GM18873 (cell line): ENCODE data around the gene GARIN1A.
"Not testable (repeated sequence)": the region's sequence is repeated elsewhere in the genome, so short reads cannot be mapped to it uniquely, and the experiment has no call there.

Source experiments
- ATAC-seq: cut with Tn5 transposase; IDR thresholded peaks from one replicate; pipeline ENCODE4 v1.9.1; 2021; ENCODE audit warnings: mild to moderate bottlenecking, moderate library complexity, moderate number of reproducible peaks; ENCODE audit not compliant: unreplicated experiment, low FRiP score

Gene GARIN1A

DNA sequence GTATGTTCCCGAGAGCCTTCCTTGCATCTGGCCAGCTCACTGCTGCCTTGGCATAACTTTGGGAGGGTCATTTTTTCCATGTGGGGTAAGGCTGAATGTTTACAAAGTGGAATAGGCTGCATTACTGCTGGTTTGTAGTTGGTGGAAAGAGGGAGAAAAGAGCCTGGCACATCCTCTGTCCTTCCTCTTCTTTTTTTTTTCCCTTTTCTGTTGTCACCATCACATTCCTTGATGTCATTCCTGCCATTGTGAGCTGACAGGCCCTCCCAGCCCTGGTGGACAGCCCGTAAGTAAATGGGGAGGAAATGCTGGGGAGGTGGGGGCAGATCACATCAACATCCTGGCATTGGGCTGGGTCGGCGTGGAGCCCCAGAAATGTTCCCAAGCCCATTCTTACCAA is at the start of gene GARIN1A:
GARIN1A (plus strand) TSS at position 301 of the 400 bp plus-strand sequence. CDS start 106 bp downstream, outside the sequence.
- no peak for ATAC-seq

- not testable (repeated sequence) for ATAC-seq
Observed at GRCh38 chr7:128627124-128627523, 45.0 kb upstream of the GARIN1A start.

GRCh38 chr7:128633915-128634314 is 38.2 kb upstream of the GARIN1A start:
- ATAC-seq, result not testable (repeated sequence)

GRCh38 chr7:128645206-128645605 is 26.9 kb upstream of the GARIN1A start:
- ATAC-seq, result not testable (repeated sequence)

DNA sequence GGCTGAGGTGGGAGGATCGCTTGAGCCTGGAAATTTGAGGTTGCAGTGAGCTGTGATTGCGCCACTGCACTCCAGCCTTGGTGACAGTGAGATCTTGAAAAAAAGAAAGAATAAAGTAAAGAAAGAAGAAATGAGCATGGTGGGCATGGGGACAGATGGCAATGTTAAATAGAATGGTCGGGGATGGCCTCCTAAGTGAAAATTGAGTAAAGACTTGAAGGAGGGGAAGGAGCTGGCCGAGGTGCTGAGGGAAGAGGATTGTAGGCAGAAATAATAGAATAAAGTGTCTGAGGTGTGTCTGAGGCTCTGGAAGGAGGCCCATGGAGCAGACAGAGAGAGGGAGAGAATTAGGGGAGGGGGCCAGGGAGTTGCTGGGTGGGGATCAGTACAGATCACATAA is 26.2 kb upstream of the GARIN1A start:
- ATAC-seq, result not testable (repeated sequence)

DNA sequence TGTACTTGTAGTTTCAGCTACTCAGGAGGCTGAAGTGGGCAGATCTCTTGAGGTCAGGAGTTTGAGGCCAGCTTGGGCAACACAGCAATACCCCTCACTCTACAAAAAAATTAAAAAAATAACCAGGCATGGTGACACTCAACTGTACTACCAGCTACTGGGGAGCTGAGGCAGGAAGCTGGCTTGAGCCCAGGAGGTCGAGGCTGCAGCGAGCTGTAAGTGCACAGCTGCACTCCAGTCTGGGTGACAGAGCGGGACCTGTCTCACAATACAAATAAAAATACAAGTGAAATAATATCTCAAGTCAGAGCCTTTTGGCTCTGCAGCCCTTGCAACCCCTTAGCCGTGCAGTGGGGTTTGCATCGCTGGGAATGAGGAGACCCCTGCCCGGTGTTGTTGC is 25.2 kb upstream of the GARIN1A start:
- not testable (repeated sequence) for ATAC-seq

GRCh38 chr7:128651096-128651495 is 21.0 kb upstream of the GARIN1A start:
- not testable (repeated sequence) for ATAC-seq

DNA sequence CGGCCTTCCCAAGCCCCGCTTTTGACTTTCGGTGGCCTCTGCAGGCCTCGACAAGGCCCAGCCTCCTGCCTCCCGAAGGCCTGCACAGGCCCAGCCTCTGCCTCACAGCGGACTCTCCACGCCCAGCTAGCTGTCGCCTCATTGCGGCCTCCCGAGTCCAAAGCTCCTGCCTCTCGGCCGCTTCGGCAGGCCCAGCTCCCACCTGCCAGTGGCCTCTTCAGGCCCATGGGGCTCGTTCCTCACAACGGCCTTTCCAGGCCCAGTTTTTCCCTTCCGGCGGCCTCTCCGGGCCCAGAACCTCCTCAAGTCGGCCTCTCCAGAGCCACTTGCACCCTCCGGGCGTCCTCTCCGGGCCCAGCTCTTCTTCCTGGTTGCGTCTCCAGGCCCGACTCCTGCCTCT is 19.5 kb upstream of the GARIN1A start:
- not testable (repeated sequence) for ATAC-seq

GRCh38 chr7:128653197-128653596 is 18.9 kb upstream of the GARIN1A start:
- not testable (repeated sequence) for ATAC-seq

- not testable (repeated sequence) for ATAC-seq
Observed at GRCh38 chr7:128654080-128654479, 18.0 kb upstream of the GARIN1A start.

DNA sequence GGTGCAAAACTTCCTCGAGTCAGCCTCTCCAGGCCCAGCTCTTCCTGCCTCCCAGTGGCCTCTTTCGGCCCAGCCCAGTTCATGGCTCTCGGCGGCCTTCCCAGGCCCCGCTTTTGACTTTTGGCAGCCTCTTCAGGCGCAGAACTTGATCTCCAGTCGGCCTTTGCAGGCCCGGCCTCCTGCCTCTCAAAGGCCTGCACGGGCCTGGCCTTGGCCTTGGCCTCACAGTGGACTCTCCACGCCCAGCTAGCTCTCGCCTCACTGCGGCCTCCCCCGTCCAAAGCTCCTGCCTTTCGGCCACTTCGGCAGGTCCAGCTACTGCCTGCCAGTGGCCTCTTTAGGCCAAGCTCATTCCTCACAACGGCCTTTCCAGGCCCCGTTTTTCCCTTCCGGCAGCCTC is 17.6 kb upstream of the GARIN1A start:
- ATAC-seq, result not testable (repeated sequence)

DNA sequence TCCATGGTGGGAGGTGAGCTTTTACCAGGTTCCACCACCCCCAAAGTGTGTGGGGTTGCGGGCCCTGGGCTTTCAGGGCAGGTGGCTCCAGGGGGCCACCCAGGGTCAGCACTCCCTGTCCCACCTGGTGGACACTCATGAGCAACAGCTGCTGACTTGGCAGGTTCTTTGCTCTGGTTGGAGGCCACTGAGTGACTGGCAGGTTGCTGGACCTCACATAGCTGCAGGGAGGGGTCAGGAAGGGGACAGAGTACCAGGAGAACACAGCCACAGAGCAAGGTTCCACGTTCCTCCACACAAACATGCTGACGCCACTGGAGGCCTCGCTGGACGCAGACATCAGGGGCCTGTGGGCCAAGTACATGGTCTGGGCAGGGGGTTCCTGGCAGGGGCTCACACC is 13.7 kb upstream of the GARIN1A start:
- ATAC-seq, result not testable (repeated sequence)

DNA sequence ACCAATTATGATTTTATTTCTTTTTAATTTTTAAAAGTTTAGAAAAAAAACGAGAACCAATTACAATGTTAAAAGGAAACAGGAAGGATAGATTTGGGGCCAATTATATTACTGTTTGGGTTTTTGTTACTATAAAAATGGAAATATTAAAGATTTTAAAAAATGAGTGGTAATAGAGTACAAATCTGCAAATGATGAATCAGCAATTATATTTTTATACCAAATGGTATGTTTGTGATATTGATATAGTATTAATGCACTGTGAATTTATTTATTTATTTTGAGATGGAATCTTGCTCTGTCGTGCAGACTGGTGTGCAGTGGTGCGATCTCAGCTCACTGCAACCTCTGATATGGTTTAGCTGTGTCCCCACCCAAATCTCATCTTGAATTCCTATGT is 11.5 kb upstream of the GARIN1A start:
- ATAC-seq, result no peak

DNA sequence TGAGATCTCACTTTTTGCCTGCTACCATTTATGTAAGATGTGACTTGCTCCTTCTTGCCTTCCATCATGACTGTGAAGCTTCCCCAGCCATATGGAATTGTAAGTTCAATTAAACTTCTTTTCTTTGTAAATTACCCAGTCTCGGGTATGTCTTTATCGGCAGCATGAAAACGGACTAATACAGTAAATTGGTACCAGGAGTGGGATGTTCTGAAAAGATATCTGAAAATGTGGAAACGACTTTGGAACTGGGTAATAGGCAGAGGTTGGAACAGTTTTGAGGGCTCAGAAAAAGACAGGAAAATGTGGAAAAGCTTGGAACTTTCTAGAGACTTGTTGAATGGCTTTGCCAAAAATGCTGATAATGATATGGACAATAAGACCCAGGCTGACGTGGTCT is 10.6 kb upstream of the GARIN1A start:
- ATAC-seq, result no peak

DNA sequence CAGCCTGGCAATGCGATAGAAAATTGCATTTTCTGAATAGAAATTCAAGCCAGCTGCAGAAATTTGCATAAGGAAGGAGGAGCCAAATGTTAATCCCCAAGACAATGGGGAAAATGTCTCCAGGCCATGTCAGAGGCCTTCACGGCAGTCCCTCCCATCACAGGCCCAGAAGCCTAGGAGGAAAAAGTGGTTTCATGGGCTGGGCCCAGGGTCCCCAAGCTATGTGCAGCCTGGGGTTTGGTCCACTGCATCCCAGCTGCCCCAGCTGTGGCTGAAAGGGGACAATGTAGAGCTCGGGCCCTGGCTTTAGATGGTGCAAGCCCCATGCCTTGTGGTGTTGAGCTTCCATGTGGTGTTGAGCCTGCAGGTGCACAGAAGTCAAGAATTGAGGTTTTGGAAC is 10.0 kb upstream of the GARIN1A start:
- no peak for ATAC-seq

GRCh38 chr7:128663223-128663622 is 8.9 kb upstream of the GARIN1A start:
- not testable (repeated sequence) for ATAC-seq

DNA sequence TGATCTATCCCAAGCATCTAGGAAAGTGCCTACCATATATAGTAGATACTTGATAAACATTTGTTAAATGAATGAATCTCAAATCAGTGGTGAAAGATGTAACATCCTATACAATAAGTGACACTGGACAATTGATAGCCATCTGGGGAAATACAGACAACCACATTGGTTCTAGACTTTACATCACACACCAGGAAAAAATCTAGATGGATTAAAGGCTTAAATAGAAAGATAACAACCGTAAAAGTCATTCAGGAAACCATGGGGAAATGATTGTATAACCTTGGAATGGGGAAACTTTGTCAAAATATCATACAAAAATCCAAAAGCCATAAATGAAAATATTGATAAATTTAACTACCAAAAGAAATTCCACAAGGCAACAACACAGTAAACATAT is 7.0 kb upstream of the GARIN1A start:
- ATAC-seq, result no peak

DNA sequence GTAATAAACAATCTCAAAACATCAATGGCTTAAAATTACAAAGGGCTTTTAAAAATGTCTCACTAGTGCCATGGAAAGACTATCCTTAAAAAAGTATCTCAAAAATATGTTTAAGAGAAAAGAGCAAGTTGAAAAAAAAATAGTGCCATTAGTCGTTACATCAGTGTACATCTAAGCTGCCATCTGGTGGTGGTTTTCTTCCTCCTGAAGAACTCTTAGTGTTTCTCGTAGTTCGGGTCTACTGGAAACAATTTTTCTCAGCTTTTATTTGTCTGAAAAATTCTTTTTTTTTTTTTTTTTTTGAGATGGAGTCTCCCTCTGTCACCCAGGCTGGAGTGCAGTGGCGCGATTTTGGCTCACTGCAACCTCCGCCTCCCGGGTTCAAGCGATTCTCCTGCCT is 5.9 kb upstream of the GARIN1A start:
- ATAC-seq, result no peak

DNA sequence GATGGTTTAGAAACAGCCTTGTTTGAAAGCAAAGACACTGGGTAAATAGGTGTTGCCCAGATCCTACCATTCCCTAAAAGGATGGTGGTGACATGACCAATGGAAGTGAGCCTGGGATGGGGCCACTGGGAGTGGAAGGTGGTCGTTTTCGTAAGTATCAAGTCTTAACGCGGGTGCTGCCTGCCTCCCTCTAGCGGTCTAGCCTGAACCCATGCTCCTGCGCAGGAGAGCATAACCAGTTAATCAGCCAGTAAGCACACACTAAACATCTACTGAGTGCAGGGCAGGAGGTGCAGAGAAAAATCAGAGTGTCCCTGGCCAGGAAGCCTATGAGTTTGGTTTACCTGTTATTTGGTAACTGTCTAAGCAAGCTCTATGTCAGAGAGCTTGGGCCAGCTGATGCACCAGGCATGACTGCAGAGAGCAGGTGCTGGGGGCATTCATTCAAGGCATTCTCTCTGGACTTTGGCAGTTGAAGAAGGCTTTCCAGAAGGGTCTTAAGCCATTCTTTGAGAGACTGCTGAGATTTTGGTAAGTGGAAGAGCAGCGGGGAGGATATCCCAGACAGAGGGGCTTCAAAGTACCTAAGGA is 930 bp downstream of the GARIN1A start:
- no peak for ATAC-seq

GRCh38 chr7:128673571-128673970 is 1.5 kb downstream of the GARIN1A start:
- ATAC-seq, result no peak

GRCh38 chr7:128676665-128677064 is 4.6 kb downstream of the GARIN1A start:
- no peak for ATAC-seq

DNA sequence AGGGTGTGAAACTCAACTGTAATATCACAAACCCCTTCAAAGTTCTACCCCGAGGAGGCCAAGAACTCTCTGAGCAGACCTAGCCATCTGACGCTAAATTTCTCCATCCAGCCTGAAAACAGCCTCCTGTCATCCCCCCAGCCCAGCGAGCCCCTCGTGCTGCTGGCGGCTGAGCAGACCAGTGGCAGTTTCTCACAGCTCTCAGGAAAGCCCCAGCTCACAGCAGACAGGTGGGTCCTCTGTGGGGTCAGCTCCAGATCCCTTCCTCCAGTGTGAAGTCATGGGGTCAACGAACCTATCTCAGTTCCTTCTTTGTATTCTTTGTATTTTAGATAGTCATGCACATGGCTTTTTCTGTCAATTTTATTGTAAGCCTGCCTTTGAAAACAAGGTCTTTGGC is 7.8 kb downstream of the GARIN1A start:
- ATAC-seq, result no peak
